HepG2 (cell line): ENCODE results near the gene CAMTA1. TPM values are rescaled to one million over a fixed set of nuclear protein-coding genes. Genes with fewer than 3 reads are reported as not detected.

Experiments
- AGO2 ChIP-seq: fragments of 200-400 bp; formaldehyde crosslinking; optimal IDR thresholded peaks from 2 replicates; pipeline ENCODE3; 2017; ENCODE audit warnings: mild to moderate bottlenecking, low read depth, low read length, moderate library complexity
- CBX5 ChIP-seq: sonication (generic); formaldehyde crosslinking; IDR thresholded peaks from 2 replicates; pipeline ENCODE4 v1.4.0; 2020; ENCODE audit warnings: missing genetic modification reagents, borderline replicate concordance
- CREBL2 ChIP-seq: sonication (generic); formaldehyde crosslinking; IDR thresholded peaks from 2 replicates; pipeline ENCODE4 v1.8.1; 2023; ENCODE audit warnings: missing genetic modification reagents, mild to moderate bottlenecking, borderline replicate concordance
- DR1 ChIP-seq: sonication (generic); formaldehyde crosslinking; IDR thresholded peaks from 2 replicates; pipeline ENCODE4 v1.8.0; 2021; ENCODE audit warnings: mild to moderate bottlenecking, missing genetic modification reagents, inconsistent platforms
- GATAD2A ChIP-seq: IDR thresholded peaks from 2 replicates; pipeline ENCODE4 v1.6.1; 2016
- HDAC6 ChIP-seq: fragments of 200-600 bp; sonication (generic); IDR thresholded peaks from 2 replicates; pipeline ENCODE4 v1.7.0; 2017; ENCODE audit warnings: mild to moderate bottlenecking, antibody characterized with exemption, low read length, low read depth
- NFAT5 ChIP-seq: sonication (generic); formaldehyde crosslinking; IDR thresholded peaks from 2 replicates; pipeline ENCODE4 v1.4.0; 2020; ENCODE audit warnings: missing genetic modification reagents
- NFRKB ChIP-seq: fragments of 450-650 bp; IDR thresholded peaks from 2 replicates; pipeline ENCODE4 v1.6.1; 2017
- NR0B2 ChIP-seq: sonication (generic); formaldehyde crosslinking; IDR thresholded peaks from 2 replicates; pipeline ENCODE4 v1.4.0; 2020; ENCODE audit warnings: mild to moderate bottlenecking, missing genetic modification reagents
- PAF1 ChIP-seq: IDR thresholded peaks from 2 replicates; pipeline ENCODE4 v1.6.1; 2016; ENCODE audit warnings: missing genetic modification reagents, missing compliant biosample characterization
- SATB2 ChIP-seq: sonication (generic); formaldehyde crosslinking; IDR thresholded peaks from 2 replicates; pipeline ENCODE4 v1.5.0; 2020; ENCODE audit warnings: missing genetic modification reagents
- SIN3A ChIP-seq: IDR thresholded peaks from 2 replicates; pipeline ENCODE4 v1.6.1; 2011; ENCODE audit warnings: low read depth, mild to moderate bottlenecking, control low read depth, low read length, borderline replicate concordance
- SIX4 ChIP-seq: sonication (generic); formaldehyde crosslinking; IDR thresholded peaks from 2 replicates; pipeline ENCODE4 v1.4.0; 2020; ENCODE audit warnings: missing genetic modification reagents
- TCF7L2 ChIP-seq: IDR thresholded peaks from 2 replicates; pipeline ENCODE4 v1.6.1; 2011; ENCODE audit warnings: mild to moderate bottlenecking, low read depth, low read length, moderate library complexity
- UBTF ChIP-seq: sonication (generic); formaldehyde crosslinking; IDR thresholded peaks from 2 replicates; pipeline ENCODE4 v1.4.0; 2020; ENCODE audit warnings: mild to moderate bottlenecking, missing genetic modification reagents
- ZEB1 ChIP-seq: IDR thresholded peaks from 2 replicates; pipeline ENCODE4 v1.6.1; 2012; ENCODE audit warnings: mild to moderate bottlenecking, low read depth, inconsistent platforms; ENCODE audit not compliant: insufficient replicate concordance
- ZNF17 ChIP-seq: sonication (generic); formaldehyde crosslinking; IDR thresholded peaks from 2 replicates; pipeline ENCODE4 v1.5.0; 2020; ENCODE audit warnings: mild to moderate bottlenecking, missing genetic modification reagents
- ZNF234 ChIP-seq: sonication (generic); formaldehyde crosslinking; conservative IDR thresholded peaks from 2 replicates; pipeline ENCODE4 v1.5.1; 2020; ENCODE audit warnings: mild to moderate bottlenecking, missing genetic modification reagents
- ZNF644 ChIP-seq: IDR thresholded peaks from 2 replicates; pipeline ENCODE4 v1.6.1; 2016; ENCODE audit warnings: low read depth
- ZNF720 ChIP-seq: sonication (generic); formaldehyde crosslinking; IDR thresholded peaks from 2 replicates; pipeline ENCODE4 v1.4.0; 2020; ENCODE audit warnings: missing genetic modification reagents
- ZNF792 ChIP-seq: IDR thresholded peaks from 2 replicates; pipeline ENCODE4 v1.6.1; 2016
- ZNF841 ChIP-seq: sonication (generic); formaldehyde crosslinking; IDR thresholded peaks from 2 replicates; pipeline ENCODE4 v1.8.1; 2023; ENCODE audit warnings: missing genetic modification reagents, borderline replicate concordance
- ZSCAN31 ChIP-seq: sonication (generic); formaldehyde crosslinking; IDR thresholded peaks from 2 replicates; pipeline ENCODE4 v1.5.0; 2020; ENCODE audit warnings: low read depth, mild to moderate bottlenecking, missing genetic modification reagents
- ZSCAN9 ChIP-seq: IDR thresholded peaks from 2 replicates; pipeline ENCODE4 v1.6.1; 2016; ENCODE audit warnings: borderline replicate concordance
- polyA plus RNA-seq, 8 experiments: library from polyadenylated mRNA; depleted of rRNA in 3 of 8; stranded (reverse) in 7 of 8; unstranded in 1 of 8; fragments of >200 nt; fragmentation: Illumina TruSeq in 4 of 8; extraction: Trizol in 4 of 8; gene quantifications; 2 replicates each; pipeline versions ENCODE4 v1.2.1 to v1.2.3, GENCODE V29; 2011 to 2016; ENCODE audit warnings: low read depth in 4 of 8, missing spikeins in 1 of 8, mixed read lengths in 1 of 8; ENCODE audit not compliant: insufficient read depth in 1 of 8
- total RNA-seq, 5 experiments: library from RNA; depleted of rRNA; stranded (reverse); fragments of >200 nt; fragmentation: Illumina TruSeq; extraction: Trizol; gene quantifications; 2 replicates each; pipeline ENCODE4 v1.2.3, GENCODE V29; 2016; ENCODE audit warnings: low read depth in 1 of 5

CAMTA1 gene
- total and polyA plus RNA-seq, 2 of the 13 experiments (the other 11 are each of a cell fraction or from before 2014, with no cell fraction given): 25.0 to 36.4 TPM

- TF ChIP-seq NFAT5 (CRISPR knock-in tag) (no peak), DR1 (CRISPR knock-in tag) (no peak), ZSCAN31 (CRISPR knock-in tag) (no peak), ZEB1 (no peak), ZNF720 (CRISPR knock-in tag) (no peak), CBX5 (CRISPR knock-in tag) (no peak), SIX4 (CRISPR knock-in tag) (no peak), PAF1 (CRISPR knock-in tag) (no peak), GATAD2A (CRISPR knock-in tag) (no peak), SATB2 (CRISPR knock-in tag) (no peak), ZNF234 (CRISPR knock-in tag) (no peak), ZNF841 (CRISPR knock-in tag) (no peak), SIN3A (no peak), UBTF (CRISPR knock-in tag) (peak; percentile 49; the same call in 1 of the 2 replicates), TCF7L2 (no peak), ZNF644 (no peak), CREBL2 (CRISPR knock-in tag) (no peak), NFRKB (no peak), HDAC6 (no peak), ZNF792 (CRISPR knock-in tag) (no peak), AGO2 (peak; percentile 70), ZSCAN9 (no peak), ZNF17 (CRISPR knock-in tag) (no peak), NR0B2 (no peak)
Measured at GRCh38 chr1:6785728-6786505, 663 bp downstream of the CAMTA1 start (continued).
